PFSK-1 (cell line): Measurements from ENCODE around the gene ARHGAP18.

Experiments
- FOXP2 ChIP-seq: optimal IDR thresholded peaks from 2 replicates; pipeline ENCODE3; 2011; ENCODE audit warnings: borderline replicate concordance, control low read depth, inconsistent platforms; ENCODE audit not compliant: insufficient read depth; ENCODE audit errors: extremely low read length, extremely low read depth
- POLR2AphosphoS5 ChIP-seq: IDR thresholded peaks from 2 replicates; pipeline ENCODE4 v1.6.1; 2012; ENCODE audit warnings: low read depth, mild to moderate bottlenecking, control low read depth, low read length, moderate library complexity
- REST ChIP-seq, 2 experiments: IDR thresholded peaks; 2 replicates each; pipeline versions ENCODE4 v1.6.1 to v1.8.0; 2011 to 2012; ENCODE audit warnings: low read depth in 2 of 2, low read length in 2 of 2, control low read depth in 1 of 2, inconsistent platforms in 1 of 2, mild to moderate bottlenecking in 1 of 2, moderate library complexity in 1 of 2; ENCODE audit not compliant: insufficient read depth in 1 of 2
- SIN3A ChIP-seq: IDR thresholded peaks from 2 replicates; pipeline ENCODE4 v1.6.1; 2012; ENCODE audit warnings: mild to moderate bottlenecking, low read length, moderate library complexity, borderline replicate concordance; ENCODE audit not compliant: insufficient read depth
- TAF1 ChIP-seq: IDR thresholded peaks from 2 replicates; pipeline ENCODE4 v1.6.1; 2012; ENCODE audit warnings: low read length, control low read depth, borderline replicate concordance; ENCODE audit not compliant: insufficient read depth

The ARHGAP18 gene

GRCh38 chr6:129726650-129727049 lies 16.7 kb upstream of the ARHGAP18 start:
- TF ChIP-seq FOXP2 (no peak), REST (IDR thresholded peaks at IDR 0.05; ENCODE audit: insufficient read depth in 1 of 2, low read depth in 2 of 2, low read length in 2 of 2) (no peak), TAF1 (no peak), SIN3A (no peak), POLR2AphosphoS5 (no peak)

- TF ChIP-seq TAF1 = no peak
- TF ChIP-seq POLR2AphosphoS5 = no peak
- TF ChIP-seq FOXP2 = no peak
- no peak for TF ChIP-seq SIN3A
- TF ChIP-seq REST (IDR thresholded peaks at IDR 0.05; ENCODE audit: insufficient read depth in 1 of 2, low read depth in 2 of 2, low read length in 2 of 2) = no peak
Observed at GRCh38 chr6:129725341-129725740, 15.4 kb upstream of the ARHGAP18 start.

DNA sequence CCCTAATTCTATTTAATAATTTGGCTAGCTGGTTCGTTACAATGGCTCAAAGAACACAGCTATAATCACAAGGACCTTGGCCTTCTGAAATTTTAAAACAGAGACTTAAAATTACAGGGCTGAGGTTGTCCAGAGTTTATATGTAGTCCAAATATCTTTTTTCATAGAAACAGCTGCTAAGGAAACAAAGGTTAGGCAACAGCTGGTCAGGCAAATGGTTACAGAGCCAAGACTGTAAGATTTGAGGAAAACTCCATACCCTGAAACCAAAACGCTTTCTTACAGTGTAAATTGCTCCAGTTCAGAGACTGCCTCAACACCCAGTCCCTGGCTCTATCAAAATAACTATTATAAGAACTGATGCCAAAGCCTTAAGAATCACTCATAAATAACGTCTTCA lies 9.7 kb upstream of the ARHGAP18 start:
- TF ChIP-seq POLR2AphosphoS5 (no peak), TAF1 (no peak), REST (IDR thresholded peaks at IDR 0.05; ENCODE audit: insufficient read depth in 1 of 2, low read depth in 2 of 2, low read length in 2 of 2) (no peak), SIN3A (no peak), FOXP2 (no peak)

DNA sequence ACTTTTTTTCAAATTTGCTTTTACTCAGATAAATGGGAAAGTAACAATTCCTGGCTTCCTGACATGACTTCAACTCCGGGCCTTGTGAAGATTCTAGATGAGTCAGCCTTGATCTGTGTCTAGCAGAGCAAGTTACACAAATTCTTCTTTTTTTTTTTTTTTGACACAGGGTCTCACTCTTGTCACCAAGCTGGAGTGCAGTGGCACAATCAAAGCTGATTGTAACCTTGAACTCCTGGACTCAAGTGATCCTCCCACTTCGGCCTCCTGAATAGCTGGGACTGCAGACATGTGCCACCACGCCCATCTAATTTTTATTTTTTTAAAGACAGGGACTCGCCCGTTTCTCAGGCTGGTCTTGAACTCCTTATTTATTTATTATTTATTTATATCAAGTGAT lies 7.3 kb upstream of the ARHGAP18 start:
- TF ChIP-seq REST (IDR thresholded peaks at IDR 0.05; ENCODE audit: insufficient read depth in 1 of 2, low read depth in 2 of 2, low read length in 2 of 2) (no peak), POLR2AphosphoS5 (no peak), SIN3A (no peak), TAF1 (no peak), FOXP2 (no peak)

GRCh38 chr6:129713806-129714333 lies 3.9 kb upstream of the ARHGAP18 start:
- TF ChIP-seq REST (IDR thresholded peaks at IDR 0.05; ENCODE audit: insufficient read depth in 1 of 2, low read depth in 2 of 2, low read length in 2 of 2) = no peak
- no peak for TF ChIP-seq FOXP2
- TF ChIP-seq SIN3A = no peak
- TF ChIP-seq POLR2AphosphoS5 = no peak
- no peak for TF ChIP-seq TAF1
